ENCODE data around the gene TMOD2. TPM values are rescaled to one million over a fixed set of nuclear protein-coding genes. Genes with fewer than 3 reads are reported as not detected.

Gene TMOD2
- total RNA-seq, 1 donor from 2014 or later = 14.7 TPM

DNA sequence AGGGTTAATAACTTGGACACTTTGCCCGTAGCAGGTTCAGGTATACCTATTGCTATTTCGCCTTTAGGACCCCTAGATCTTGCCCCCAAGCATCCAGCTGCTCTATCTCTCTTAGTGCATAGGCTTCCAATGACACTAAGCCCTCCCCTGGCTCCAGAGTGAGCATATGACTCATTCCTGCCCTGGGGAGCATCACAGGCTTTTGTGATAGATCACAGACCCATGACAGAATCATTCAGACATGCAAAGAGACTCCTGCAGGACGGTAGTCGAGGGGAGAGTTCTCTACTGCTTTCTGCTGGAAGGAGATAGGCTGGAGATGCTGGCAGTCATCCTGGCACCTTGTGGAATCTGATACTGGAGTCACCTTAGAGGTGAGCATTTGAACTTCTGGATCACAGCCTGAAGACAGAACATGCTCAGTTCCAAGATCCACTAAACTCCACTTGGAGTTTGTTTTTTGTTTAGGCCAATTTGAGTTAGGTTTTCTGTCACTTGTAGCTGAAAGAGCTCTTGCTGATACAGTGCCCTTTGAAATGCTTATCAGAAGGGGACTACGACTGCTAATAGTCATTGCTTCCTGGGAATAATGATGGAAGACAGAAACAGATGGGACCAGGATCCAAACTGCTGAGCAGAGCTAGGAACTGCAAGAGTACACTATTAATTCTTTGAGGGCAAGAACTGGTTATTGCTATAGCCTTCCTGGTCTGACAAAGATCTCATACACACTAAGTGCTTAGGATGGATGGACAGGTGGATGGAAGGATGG, 24.9 kb upstream of the TMOD2 start:
- Histone ChIP-seq H3K27ac (no peak overlapping the region), H3K9me3 (no peaks in the 10 kb centered on the region)

GRCh38 chr15:51727141-51727897, 24.1 kb upstream of the TMOD2 start:
- TF ChIP-seq, protein P1, sequence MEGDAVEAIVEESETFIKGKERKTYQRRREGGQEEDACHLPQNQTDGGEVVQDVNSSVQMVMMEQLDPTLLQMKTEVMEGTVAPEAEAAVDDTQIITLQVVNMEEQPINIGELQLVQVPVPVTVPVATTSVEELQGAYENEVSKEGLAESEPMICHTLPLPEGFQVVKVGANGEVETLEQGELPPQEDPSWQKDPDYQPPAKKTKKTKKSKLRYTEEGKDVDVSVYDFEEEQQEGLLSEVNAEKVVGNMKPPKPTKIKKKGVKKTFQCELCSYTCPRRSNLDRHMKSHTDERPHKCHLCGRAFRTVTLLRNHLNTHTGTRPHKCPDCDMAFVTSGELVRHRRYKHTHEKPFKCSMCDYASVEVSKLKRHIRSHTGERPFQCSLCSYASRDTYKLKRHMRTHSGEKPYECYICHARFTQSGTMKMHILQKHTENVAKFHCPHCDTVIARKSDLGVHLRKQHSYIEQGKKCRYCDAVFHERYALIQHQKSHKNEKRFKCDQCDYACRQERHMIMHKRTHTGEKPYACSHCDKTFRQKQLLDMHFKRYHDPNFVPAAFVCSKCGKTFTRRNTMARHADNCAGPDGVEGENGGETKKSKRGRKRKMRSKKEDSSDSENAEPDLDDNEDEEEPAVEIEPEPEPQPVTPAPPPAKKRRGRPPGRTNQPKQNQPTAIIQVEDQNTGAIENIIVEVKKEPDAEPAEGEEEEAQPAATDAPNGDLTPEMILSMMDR (IDR thresholded peaks at IDR 0.05) = no peak
- Histone ChIP-seq H3K4me1 (peaks cover 47% of the 10 kb centered on the region), H3K9me3 (no peaks in the 10 kb centered on the region), H3K36me3 (peaks cover 4% of the 10 kb centered on the region), H3K4me3 (no peak overlapping the region), H3K27me3 (ENCODE audit: low read depth) (no peaks in the 10 kb centered on the region), H3K27ac (no peak overlapping the region)
- intact Hi-C loops (cut with DNase I) = no loop called here
- ATAC-seq = no peak
- DNase-seq = no peak

More for the DNA sequence above, 24.9 kb upstream of the TMOD2 start:
- TF ChIP-seq, protein P1 (IDR thresholded peaks at IDR 0.05) = no peak
- Histone ChIP-seq H3K36me3 (peaks cover 4% of the 10 kb centered on the region), H3K4me1 (peaks cover 43% of the 10 kb centered on the region), H3K27me3 (ENCODE audit: low read depth) (no peaks in the 10 kb centered on the region), H3K4me3 (no peak overlapping the region)
- ATAC-seq = peak; percentile 54 to 68
- no peak for DNase-seq
- intact Hi-C loops (cut with DNase I) = no loop called here

- ATAC-seq = peak; percentile 84 to 90
- H3K36me3 ChIP-seq = no peaks in the 10 kb centered on the region
- H3K27me3 ChIP-seq (ENCODE audit: low read depth) = no peaks in the 10 kb centered on the region
- H3K4me1 ChIP-seq = peaks cover 45% of the 10 kb centered on the region
- intact Hi-C loops (cut with DNase I) = no loop called here
- no peak for DNase-seq
- TF ChIP-seq, protein P1 (IDR thresholded peaks at IDR 0.05) = no peak
- H3K27ac ChIP-seq = peak overlapping the region; percentile 81
- peak overlapping the region; percentile 45 for H3K4me3 ChIP-seq
- H3K9me3 ChIP-seq = no peaks in the 10 kb centered on the region
Observed at GRCh38 chr15:51731549-51732267, 19.7 kb upstream of the TMOD2 start.

- DNase-seq (no peak), ATAC-seq (no peak)
- peak overlapping the region; percentile 81 for H3K27ac ChIP-seq
- H3K4me1 ChIP-seq = peaks cover 47% of the 10 kb centered on the region
- intact Hi-C loops (cut with DNase I) = no loop called here
- TF ChIP-seq, protein P1 (IDR thresholded peaks at IDR 0.05) = no peak
- H3K9me3 ChIP-seq = no peaks in the 10 kb centered on the region
- no peak overlapping the region for H3K4me3 ChIP-seq
- H3K36me3 ChIP-seq = no peaks in the 10 kb centered on the region
- H3K27me3 ChIP-seq (ENCODE audit: low read depth) = no peaks in the 10 kb centered on the region
Observed at GRCh38 chr15:51732646-51733045, 18.8 kb upstream of the TMOD2 start.

- peaks cover 51% of the 10 kb centered on the region for H3K4me1 ChIP-seq
- no peak for ATAC-seq
- H3K9me3 ChIP-seq = no peaks in the 10 kb centered on the region
- H3K4me3 ChIP-seq = peak overlapping the region; percentile 79
- intact Hi-C loops (cut with DNase I) = no loop called here
- TF ChIP-seq, protein P1 (IDR thresholded peaks at IDR 0.05) = no peak
- no peaks in the 10 kb centered on the region for H3K36me3 ChIP-seq
- H3K27ac ChIP-seq = no peak overlapping the region
- no peaks in the 10 kb centered on the region for H3K27me3 ChIP-seq (ENCODE audit: low read depth)
- DNase-seq = no peak
Observed at GRCh38 chr15:51735228-51736010, 16.0 kb upstream of the TMOD2 start.
